NB4 (cell line): ENCODE data around the gene CLSTN2.
A peak's percentile ranks its signal among the peaks of the same experiment; 100 is the strongest.

ENCODE experiments used
- DNase-seq: peaks from one replicate; pipeline ENCODE4 v3.0.0; 2010; ENCODE audit warnings: low read depth
- H3K4me3 ChIP-seq: one replicate; pipeline ENCODE4 v1.5.1; 2011; ENCODE audit warnings: mild to moderate bottlenecking, low read depth, low read length, moderate library complexity
- MYC ChIP-seq: IDR thresholded peaks from 2 replicates; pipeline ENCODE4 v1.6.1; 2011; ENCODE audit warnings: low read depth, low read length
- POLR2A ChIP-seq: IDR thresholded peaks from 2 replicates; pipeline ENCODE4 v1.6.1; 2011; ENCODE audit warnings: mild to moderate bottlenecking; ENCODE audit not compliant: insufficient read length; ENCODE audit errors: extremely low read depth
- TF ChIP-seq, protein P1 (sequence below): IDR thresholded peaks from 2 replicates; pipeline ENCODE4 v1.6.1; 2011; ENCODE audit warnings: low read depth, low read length
- TF ChIP-seq, protein P2 (sequence below): IDR thresholded peaks from one replicate; pipeline ENCODE4 v1.5.1; 2012; ENCODE audit warnings: low read depth, low read length

CLSTN2 gene

DNA sequence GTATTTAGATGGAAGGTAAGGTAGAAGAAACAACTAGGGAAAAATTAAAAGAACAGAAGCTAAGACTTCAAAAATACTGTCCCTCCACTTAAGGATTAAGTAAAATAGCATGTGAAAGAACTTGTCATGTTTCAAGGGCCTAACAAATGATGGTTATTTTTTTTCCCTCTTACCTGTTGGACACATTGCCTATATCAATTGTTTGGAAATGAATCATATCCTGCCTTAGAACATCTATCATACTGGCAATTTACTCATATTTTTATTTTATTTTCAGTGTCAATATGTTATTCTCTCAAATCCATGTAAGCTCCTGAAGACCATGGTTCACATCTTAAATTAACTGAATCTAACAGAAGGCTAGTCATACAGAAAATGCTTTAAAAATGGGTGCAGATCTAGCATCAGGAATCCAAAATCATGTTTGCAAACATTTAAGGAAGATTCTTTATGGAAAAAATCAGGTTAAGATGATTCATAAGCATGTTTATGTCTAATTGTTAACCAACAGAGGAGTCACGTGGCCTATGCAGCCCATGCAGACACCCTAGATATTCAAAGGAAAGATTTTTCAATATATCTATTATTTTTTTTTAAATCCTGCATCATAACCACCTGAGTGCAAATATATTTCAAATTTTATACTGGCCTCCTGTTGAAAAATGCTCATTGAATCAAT lies 607.1 kb downstream of the CLSTN2 start:
- TF ChIP-seq, protein P1, sequence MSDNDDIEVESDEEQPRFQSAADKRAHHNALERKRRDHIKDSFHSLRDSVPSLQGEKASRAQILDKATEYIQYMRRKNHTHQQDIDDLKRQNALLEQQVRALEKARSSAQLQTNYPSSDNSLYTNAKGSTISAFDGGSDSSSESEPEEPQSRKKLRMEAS, result no peak
- TF ChIP-seq MYC (no peak), POLR2A (no peak)
- TF ChIP-seq, protein P2, sequence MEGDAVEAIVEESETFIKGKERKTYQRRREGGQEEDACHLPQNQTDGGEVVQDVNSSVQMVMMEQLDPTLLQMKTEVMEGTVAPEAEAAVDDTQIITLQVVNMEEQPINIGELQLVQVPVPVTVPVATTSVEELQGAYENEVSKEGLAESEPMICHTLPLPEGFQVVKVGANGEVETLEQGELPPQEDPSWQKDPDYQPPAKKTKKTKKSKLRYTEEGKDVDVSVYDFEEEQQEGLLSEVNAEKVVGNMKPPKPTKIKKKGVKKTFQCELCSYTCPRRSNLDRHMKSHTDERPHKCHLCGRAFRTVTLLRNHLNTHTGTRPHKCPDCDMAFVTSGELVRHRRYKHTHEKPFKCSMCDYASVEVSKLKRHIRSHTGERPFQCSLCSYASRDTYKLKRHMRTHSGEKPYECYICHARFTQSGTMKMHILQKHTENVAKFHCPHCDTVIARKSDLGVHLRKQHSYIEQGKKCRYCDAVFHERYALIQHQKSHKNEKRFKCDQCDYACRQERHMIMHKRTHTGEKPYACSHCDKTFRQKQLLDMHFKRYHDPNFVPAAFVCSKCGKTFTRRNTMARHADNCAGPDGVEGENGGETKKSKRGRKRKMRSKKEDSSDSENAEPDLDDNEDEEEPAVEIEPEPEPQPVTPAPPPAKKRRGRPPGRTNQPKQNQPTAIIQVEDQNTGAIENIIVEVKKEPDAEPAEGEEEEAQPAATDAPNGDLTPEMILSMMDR, result no peak
- no peak overlapping the region for H3K4me3 ChIP-seq
- no peak for DNase-seq

DNA sequence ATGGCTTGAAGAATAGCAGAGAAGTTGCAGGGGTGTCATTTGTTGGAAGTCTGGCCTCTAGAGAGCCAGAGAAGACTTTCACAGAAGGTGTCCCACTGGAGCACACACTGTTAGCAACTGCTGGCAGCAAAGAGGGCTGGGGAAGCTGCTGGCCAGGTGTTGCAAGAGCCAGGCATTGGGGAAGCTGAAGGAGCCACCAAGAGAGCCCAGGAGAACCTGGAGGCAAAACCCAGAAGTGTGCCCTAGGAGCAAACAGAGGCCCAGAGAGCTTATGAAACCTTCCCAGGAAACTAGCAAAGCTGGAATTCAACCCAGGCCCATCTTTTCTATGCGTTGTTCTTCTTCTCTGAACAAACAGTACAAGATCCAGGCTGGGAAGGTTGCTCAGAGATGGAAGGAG lies 610.2 kb downstream of the CLSTN2 start:
- no peak overlapping the region for H3K4me3 ChIP-seq
- DNase-seq, result no peak
- TF ChIP-seq, protein P2, result no peak

DNA sequence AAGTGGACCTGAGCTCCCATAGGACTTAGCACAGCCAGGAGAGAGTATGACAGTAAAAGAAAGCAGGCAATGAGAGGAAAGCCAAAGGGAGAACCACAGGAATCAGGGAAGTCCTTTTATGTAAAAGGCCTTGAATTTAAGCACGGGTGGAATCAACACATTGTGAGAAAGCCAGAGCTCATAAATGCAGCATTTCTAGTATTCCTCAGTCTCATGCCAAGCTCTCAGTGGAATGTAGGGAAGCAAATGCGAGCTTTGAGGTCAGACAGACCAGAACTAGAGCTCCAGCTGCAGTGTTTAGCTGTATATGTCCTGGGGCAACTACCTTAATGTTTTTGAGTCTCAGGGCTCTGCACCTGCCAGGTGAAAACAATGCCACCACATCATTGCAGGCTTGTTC lies 610.8 kb downstream of the CLSTN2 start:
- TF ChIP-seq, protein P2, result no peak
- TF ChIP-seq, protein P1, result no peak
- TF ChIP-seq MYC (no peak), POLR2A (no peak)
- no peak overlapping the region for H3K4me3 ChIP-seq
- DNase-seq, result no peak

DNA sequence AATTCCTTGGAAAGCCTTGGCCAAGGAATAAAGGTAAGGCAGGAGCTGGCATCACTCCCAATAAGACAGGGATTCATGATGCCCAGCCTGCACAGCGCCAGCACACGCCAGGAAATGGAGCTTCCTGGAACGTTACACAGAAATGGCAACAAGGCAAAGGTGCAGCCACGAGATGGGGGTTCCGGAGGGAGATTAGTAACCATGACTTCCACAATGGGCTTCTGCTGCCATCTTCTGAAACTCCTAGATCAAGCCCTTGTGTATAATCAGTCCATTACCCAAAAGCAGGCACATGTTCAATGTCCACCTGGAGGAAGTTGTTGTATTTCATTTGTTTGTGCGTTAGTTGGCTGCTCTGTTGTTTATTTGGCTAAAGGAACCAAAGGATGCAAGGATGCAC lies 611.7 kb downstream of the CLSTN2 start:
- H3K4me3 ChIP-seq, result no peak overlapping the region
- TF ChIP-seq, protein P2, result no peak
- TF ChIP-seq MYC, result no peak
- TF ChIP-seq, protein P1, result no peak
- no peak for TF ChIP-seq POLR2A
- no peak for DNase-seq

DNA sequence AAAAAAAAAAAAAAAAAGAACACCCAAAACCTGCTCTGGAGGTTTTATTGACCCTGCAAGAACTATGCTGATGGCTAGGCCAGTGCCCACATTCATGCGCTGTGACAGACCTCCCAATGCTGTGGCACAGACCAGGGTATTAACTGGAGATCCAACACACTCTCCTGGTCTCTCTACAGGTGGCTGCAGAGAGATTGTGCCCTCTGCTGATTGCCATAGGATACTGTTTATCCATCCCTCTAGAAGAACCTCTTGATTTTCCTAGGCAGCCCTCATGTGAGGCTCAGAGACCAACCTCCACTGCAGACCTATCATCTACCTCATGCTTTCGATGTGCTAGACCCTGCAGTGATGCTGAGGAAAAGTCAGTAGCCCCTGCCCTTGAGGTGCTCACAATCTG lies 617.4 kb downstream of the CLSTN2 start:
- no peak for DNase-seq
- TF ChIP-seq, protein P1, result no peak
- TF ChIP-seq POLR2A, result no peak

DNA sequence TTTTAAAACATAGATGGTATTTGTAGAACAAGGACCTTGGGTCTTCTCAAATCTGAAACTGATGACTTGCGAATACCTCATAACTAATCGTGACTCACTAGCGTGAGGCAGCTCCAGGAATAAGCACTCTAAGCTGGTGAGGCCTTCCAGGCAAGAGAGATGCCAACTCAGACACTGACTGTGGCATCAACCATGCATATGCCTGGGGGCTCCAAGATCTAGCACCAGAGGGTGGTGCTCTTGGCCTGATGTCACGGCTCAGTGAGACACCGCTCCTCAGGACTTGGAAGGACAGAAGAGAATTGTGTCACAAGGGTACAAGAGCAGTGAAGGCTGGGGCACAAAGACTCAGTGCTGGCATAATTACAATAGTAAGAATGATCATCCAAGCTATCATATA lies 617.9 kb downstream of the CLSTN2 start:
- no peak for TF ChIP-seq POLR2A
- TF ChIP-seq MYC, result no peak
- TF ChIP-seq, protein P2, result no peak
- TF ChIP-seq, protein P1, result no peak
- DNase-seq, result peak; percentile 4
- no peak overlapping the region for H3K4me3 ChIP-seq

More for the DNA sequence above, 617.4 kb downstream of the CLSTN2 start:
- no peak overlapping the region for H3K4me3 ChIP-seq
